Kidney capillary endothelial cell (primary cell): Measurements from ENCODE around the gene RASAL2.
"Not testable (repeated sequence)": the region's sequence is repeated elsewhere in the genome, so short reads cannot be mapped to it uniquely, and the experiment has no call there.

ENCODE experiments used
- DNase-seq: peaks from one replicate; pipeline ENCODE4 v3.0.0-alpha.2; 2018; ENCODE audit warnings: low spot score

RASAL2 gene

GRCh38 chr1:178071811-178072210 is 22.1 kb upstream of the RASAL2 start:
- no peak for DNase-seq

GRCh38 chr1:178072326-178072725 is 21.6 kb upstream of the RASAL2 start:
- no peak for DNase-seq

GRCh38 chr1:178075333-178075732 is 18.6 kb upstream of the RASAL2 start:
- DNase-seq: no peak

DNA sequence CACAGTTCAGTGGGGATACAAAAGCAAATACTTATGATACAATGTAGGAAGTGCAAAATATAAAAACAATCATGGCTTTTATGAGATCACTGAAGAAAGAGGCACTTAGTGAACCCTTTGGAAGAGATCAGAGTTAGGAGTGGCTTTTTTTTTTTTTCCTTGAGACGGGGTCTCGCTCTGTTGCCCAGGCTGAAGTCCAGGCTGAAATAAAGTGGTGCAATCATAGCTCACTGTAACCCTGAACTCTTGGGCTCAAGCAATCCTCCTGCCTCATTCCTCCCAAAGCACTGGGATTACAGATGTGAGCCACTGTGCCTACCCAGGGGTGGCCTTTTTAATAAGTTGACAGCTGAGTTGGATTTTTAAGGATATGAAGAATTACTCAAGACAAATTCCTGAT is 17.3 kb upstream of the RASAL2 start:
- DNase-seq: no peak

DNA sequence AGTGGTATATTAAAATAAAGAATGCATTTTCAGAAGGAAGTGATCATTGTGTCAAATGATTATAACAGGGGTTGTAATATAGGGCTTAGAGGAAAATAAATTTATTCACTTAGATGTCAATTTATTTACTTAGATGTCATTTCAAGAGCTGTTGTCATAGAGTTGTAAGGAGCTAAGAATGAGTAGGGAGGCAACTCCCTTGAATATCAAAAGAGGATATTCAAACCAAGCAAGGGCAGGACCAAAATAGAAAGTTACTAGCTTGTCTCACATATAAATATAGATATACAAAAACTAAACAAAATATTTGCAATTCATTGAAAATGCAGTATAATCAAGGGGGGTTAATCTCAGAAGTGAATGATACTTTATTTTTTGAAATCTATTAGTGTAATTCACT is 16.0 kb upstream of the RASAL2 start:
- DNase-seq: no peak

- DNase-seq: no peak
Observed at GRCh38 chr1:178086294-178086693, 7.6 kb upstream of the RASAL2 start.

GRCh38 chr1:178086766-178087165 is 7.1 kb upstream of the RASAL2 start:
- no peak for DNase-seq

- no peak for DNase-seq
Observed at GRCh38 chr1:178088651-178089050, 5.3 kb upstream of the RASAL2 start.

- DNase-seq: not testable (repeated sequence)
Observed at GRCh38 chr1:178091454-178091853, 2.5 kb upstream of the RASAL2 start.

- DNase-seq: no peak
Observed at GRCh38 chr1:178091986-178092745, 1.7 kb upstream of the RASAL2 start.

DNA sequence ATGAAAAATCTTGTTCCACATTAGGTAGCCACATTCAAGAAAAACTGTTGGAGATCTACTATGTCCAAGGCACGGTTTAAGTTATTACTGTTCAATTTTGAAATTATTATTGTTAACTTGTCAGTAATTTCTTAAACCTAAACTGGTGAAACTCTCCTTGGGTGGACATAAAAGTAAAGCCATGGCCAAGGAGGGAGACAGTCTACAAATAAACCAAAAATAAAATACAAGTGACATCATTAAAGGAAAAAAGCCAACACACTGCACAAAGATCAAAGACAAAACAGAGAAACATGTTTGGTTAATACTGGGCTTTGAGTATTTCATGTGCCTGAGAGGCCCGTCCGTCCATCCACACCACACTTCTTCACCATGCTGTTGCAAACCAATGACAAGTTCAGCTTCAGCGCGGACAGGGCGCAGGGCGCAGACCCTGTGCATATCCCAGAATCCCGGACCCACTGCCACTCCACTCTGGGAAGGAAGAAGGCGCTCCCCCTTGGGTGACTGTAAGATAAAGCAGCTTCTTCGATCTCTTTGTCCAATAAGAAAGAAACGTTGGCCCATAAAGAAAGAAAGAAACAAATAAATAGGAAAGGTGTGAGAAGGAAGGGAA is 918 bp upstream of the RASAL2 start:
- DNase-seq: no peak

GRCh38 chr1:178093494-178093950 is 382 bp upstream of the RASAL2 start:
- DNase-seq: peak; percentile 92

DNA sequence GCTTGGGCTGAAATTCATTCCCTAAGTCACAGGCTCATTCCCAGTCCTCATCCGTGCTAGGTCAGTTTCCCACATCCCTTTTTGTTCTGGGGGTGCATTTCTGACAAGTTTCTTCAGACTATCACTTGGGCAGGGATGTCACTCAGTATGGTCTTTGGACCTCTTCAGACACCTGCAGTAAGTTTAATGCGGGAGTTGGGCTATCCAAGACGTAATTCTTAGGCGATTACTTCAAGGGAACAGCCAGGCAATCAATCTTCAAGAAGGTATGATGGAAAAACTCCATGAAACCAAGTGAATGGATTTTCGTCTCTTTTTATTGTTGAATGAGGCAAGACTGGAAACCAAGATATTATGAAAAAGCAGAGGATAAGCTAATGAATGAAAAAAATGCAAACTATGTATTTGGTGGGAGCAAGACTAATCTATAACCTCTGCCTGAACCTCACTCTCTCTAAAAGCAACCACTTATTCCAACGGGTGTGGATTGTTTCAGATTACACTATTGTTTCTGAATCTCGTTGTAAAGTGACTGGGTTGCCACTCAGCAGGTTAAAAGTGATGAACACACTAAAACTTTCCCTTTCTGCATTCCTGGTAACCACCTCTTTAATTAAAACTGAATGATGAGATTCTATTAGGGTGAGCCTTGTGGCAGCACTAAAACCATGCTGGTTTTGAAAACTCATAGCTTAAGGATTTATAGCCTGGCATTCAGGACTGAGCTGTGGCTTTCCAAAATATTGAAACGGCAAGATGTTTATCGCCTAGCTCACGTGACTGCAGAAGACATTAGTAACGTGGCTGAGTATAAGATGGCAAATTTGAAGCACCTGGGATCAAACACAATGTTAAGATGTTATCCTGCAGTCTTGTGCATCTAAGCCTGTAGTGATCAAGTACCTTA is 1.1 kb downstream of the RASAL2 start:
- peak; percentile 17 for DNase-seq

GRCh38 chr1:178096421-178096820 is 2.5 kb downstream of the RASAL2 start:
- DNase-seq: peak; percentile 16

DNA sequence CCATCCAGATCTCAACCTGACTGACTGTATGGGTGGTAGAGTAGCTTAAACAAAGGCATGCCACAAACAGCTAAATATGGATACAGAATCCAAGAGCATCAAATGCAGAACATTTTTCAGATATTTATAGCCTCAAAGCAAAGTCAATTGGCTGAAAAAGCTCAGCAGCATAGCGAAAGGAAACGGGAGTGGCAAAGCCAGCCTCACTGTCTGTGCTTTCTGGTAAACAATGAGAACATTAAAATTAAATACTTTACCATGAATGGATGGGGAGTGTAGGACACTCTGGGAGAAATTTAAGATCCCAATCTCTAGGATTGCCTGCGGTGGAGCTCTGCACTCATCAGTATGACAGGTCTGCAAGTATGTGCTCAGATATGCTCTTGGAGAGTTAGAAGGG is 4.4 kb downstream of the RASAL2 start:
- peak; percentile 61 for DNase-seq

- DNase-seq: no peak
Observed at GRCh38 chr1:178101266-178101630, 7.3 kb downstream of the RASAL2 start.

- no peak for DNase-seq
Observed at GRCh38 chr1:178101654-178102053, 7.8 kb downstream of the RASAL2 start.

- no peak for DNase-seq
Observed at GRCh38 chr1:178102218-178102617, 8.3 kb downstream of the RASAL2 start.

- DNase-seq: no peak
Observed at GRCh38 chr1:178107823-178108222, 13.9 kb downstream of the RASAL2 start.

GRCh38 chr1:178109348-178110143 is 15.6 kb downstream of the RASAL2 start:
- no peak for DNase-seq

- DNase-seq: no peak
Observed at GRCh38 chr1:178115260-178115659, 21.4 kb downstream of the RASAL2 start.

DNA sequence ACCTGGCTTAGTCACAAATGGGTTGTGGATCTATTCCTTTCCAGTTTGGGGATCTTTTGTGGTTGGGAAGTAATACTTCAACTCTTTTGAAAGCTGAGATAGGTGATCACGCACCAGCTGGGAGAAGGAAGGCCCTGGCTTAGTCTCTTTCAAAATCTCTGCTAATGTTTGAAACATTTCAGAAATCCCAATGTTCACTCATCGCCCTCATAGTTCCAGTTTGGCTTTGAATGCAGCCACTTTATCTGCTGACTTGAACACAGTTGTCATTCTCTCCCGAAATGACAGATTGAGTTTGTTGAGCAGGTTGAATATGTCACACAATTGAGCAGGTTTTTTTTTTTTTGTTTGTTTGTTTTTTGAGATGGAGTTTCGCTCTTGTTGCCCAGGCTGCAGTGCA is 24.6 kb downstream of the RASAL2 start:
- no peak for DNase-seq
